ENCODE results near the gene GPC6.

GPC6 gene

DNA sequence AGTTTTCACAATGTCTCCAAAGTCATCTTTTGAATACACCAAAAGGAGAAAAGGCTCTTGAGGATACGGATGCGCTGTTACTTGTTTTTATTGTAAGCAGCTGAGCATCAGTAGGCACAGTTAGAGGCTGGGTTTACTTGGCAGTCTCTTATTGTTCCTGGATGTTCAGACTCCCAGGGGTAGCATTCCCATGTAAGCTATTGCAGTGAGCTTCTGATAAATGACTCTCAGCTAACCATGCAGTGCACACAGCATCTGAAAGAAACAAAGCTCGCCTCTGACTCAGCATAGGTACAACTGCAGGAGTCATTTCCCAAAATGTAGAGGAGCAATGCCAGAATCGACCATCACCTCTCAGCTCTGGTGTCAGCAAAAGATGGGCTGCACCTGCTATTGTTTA is 1168.1 kb downstream of the GPC6 start:
- WGBS (ENCODE audit: extremely low coverage, insufficient coverage, insufficient read length), result no CpG with 5 or more reads among the region's 4 CpGs

DNA sequence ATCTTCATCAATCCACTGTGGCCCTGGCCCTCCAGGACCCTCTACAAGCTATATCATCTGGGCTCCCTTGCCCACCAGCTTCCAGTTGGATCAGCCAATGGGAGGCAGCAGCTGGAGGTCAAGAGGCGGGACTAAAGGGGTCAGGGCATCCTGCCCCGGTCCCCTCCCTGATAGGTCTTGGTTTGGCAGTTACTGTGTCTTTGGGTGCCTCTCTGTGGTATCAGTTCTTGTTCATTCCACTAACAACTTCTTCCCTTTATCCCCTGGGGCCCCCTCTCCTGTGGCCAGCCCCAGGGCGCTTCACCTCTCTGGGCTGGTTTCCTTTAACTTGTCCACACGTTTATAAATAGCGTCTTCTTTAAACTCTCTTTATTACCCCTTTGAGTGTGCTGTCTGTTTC is 1169.3 kb downstream of the GPC6 start:
- H3K4me2 ChIP-seq (ENCODE audit: low read length), result no peak overlapping the region
- H3K27me3 ChIP-seq (ENCODE audit: insufficient read depth, low read length), result no peaks in the 10 kb centered on the region
- no peaks in the 10 kb centered on the region for H3K79me2 ChIP-seq (ENCODE audit: control insufficient read depth, insufficient read depth, low read length, poor library complexity)
- H3K36me3 ChIP-seq (ENCODE audit: control insufficient read depth in 1 of 2, insufficient read depth in 2 of 2, low read length in 2 of 2), result no peaks in the 10 kb centered on the region
- H2BK5ac ChIP-seq (ENCODE audit: low read depth, low read length, poor library complexity), result no peak overlapping the region
- peaks cover 0 to 3% of the 10 kb centered on the region in 2 experiments for H3K4me1 ChIP-seq (ENCODE audit: control insufficient read depth in 1 of 2, insufficient read depth in 2 of 2, low read length in 2 of 2)
- H4K12ac ChIP-seq (ENCODE audit: low read depth, low read length), result no peak overlapping the region
- no peaks in the 10 kb centered on the region for H3K79me1 ChIP-seq (ENCODE audit: low read length)
- no peak overlapping the region for H2AK5ac ChIP-seq (ENCODE audit: low read length)
- no peak overlapping the region for H3K9ac ChIP-seq (ENCODE audit: low read length)
- H3K27ac ChIP-seq (ENCODE audit: low read depth, low read length), result no peak overlapping the region
- no peak overlapping the region for H2BK12ac ChIP-seq (ENCODE audit: low read length)
- H3K14ac ChIP-seq (ENCODE audit: low read length), result no peak overlapping the region
- no peak overlapping the region for H2AFZ ChIP-seq (ENCODE audit: insufficient read depth, low read length, poor library complexity)
- no CpG with 5 or more reads among the region's 5 CpGs for WGBS (ENCODE audit: extremely low coverage, insufficient coverage, insufficient read length)
- no peak overlapping the region for H4K91ac ChIP-seq (ENCODE audit: low read depth, low read length)
- DNase-seq, result no peak
- H3K4ac ChIP-seq (ENCODE audit: low read depth, low read length), result no peak overlapping the region
- no peak overlapping the region for H4K8ac ChIP-seq (ENCODE audit: low read depth, low read length)
- H2BK120ac ChIP-seq (ENCODE audit: insufficient read depth, low read length, poor library complexity), result no peak overlapping the region
- H3K9me3 ChIP-seq (ENCODE audit: insufficient read depth, low read depth, low read length), result no peaks in the 10 kb centered on the region
- no peak overlapping the region for H3K23ac ChIP-seq (ENCODE audit: low read length)
- no peak overlapping the region for H3K4me3 ChIP-seq (ENCODE audit: low read depth, low read length)
- H3K18ac ChIP-seq (ENCODE audit: low read length), result no peak overlapping the region

More for the DNA sequence above, 1168.1 kb downstream of the GPC6 start:
- Histone ChIP-seq H3K79me1 (ENCODE audit: low read length) (no peaks in the 10 kb centered on the region), H3K4ac (ENCODE audit: low read depth, low read length) (no peak overlapping the region), H4K12ac (ENCODE audit: low read depth, low read length) (no peak overlapping the region), H4K91ac (ENCODE audit: low read depth, low read length) (no peak overlapping the region), H2AK5ac (ENCODE audit: low read length) (no peak overlapping the region), H3K27me3 (ENCODE audit: insufficient read depth, low read length) (no peaks in the 10 kb centered on the region), H3K9ac (ENCODE audit: low read length) (no peak overlapping the region), H2AFZ (ENCODE audit: insufficient read depth, low read length, poor library complexity) (no peak overlapping the region), H3K4me3 (ENCODE audit: low read depth, low read length) (no peak overlapping the region), H3K4me1 (ENCODE audit: control insufficient read depth in 1 of 2, insufficient read depth in 2 of 2, low read length in 2 of 2) (peaks cover 0 to 3% of the 10 kb centered on the region in 2 experiments), H3K79me2 (ENCODE audit: control insufficient read depth, insufficient read depth, low read length, poor library complexity) (no peaks in the 10 kb centered on the region), H3K23ac (ENCODE audit: low read length) (no peak overlapping the region), H2BK12ac (ENCODE audit: low read length) (no peak overlapping the region), H4K8ac (ENCODE audit: low read depth, low read length) (no peak overlapping the region), H3K27ac (ENCODE audit: low read depth, low read length) (no peak overlapping the region), H2BK120ac (ENCODE audit: insufficient read depth, low read length, poor library complexity) (no peak overlapping the region), H3K18ac (ENCODE audit: low read length) (no peak overlapping the region), H3K36me3 (ENCODE audit: control insufficient read depth in 1 of 2, insufficient read depth in 2 of 2, low read length in 2 of 2) (no peaks in the 10 kb centered on the region), H3K14ac (ENCODE audit: low read length) (no peak overlapping the region), H3K4me2 (ENCODE audit: low read length) (no peak overlapping the region), H3K9me3 (ENCODE audit: insufficient read depth, low read depth, low read length) (no peaks in the 10 kb centered on the region), H2BK5ac (ENCODE audit: low read depth, low read length, poor library complexity) (no peak overlapping the region)
- DNase-seq, result no peak

DNA sequence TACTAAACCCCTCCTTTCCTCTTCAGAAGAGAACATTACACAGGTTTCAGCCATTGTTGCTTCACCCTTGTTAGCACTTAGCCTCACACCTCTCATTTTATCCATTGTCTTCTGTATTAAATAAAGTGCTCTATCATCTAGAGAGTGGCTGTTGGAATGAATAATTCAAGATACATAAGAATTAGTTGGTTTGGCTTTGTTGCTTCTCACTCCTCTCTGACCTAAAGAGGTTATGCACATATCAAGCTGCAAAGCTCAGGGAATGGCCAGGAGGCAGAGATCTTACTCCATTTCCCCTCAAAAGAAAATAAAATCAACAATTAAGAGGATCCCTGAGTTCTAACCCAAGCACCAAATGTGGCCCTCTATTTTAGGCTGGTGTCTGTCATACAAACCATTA is 1173.2 kb downstream of the GPC6 start:
- Histone ChIP-seq H3K4me1 (ENCODE audit: control insufficient read depth in 1 of 2, insufficient read depth in 2 of 2, low read length in 2 of 2) (peaks cover 0 to 3% of the 10 kb centered on the region in 2 experiments), H3K4ac (ENCODE audit: low read depth, low read length) (no peak overlapping the region), H2BK5ac (ENCODE audit: low read depth, low read length, poor library complexity) (no peak overlapping the region), H2AFZ (ENCODE audit: insufficient read depth, low read length, poor library complexity) (no peak overlapping the region), H3K27ac (ENCODE audit: low read depth, low read length) (no peak overlapping the region), H2BK120ac (ENCODE audit: insufficient read depth, low read length, poor library complexity) (no peak overlapping the region), H3K36me3 (ENCODE audit: control insufficient read depth in 1 of 2, insufficient read depth in 2 of 2, low read length in 2 of 2) (no peaks in the 10 kb centered on the region), H2AK5ac (ENCODE audit: low read length) (no peak overlapping the region), H3K9ac (ENCODE audit: low read length) (no peak overlapping the region), H4K91ac (ENCODE audit: low read depth, low read length) (no peak overlapping the region), H3K79me1 (ENCODE audit: low read length) (no peaks in the 10 kb centered on the region), H3K9me3 (ENCODE audit: insufficient read depth, low read depth, low read length) (no peaks in the 10 kb centered on the region), H3K79me2 (ENCODE audit: control insufficient read depth, insufficient read depth, low read length, poor library complexity) (no peaks in the 10 kb centered on the region), H4K12ac (ENCODE audit: low read depth, low read length) (no peak overlapping the region), H2BK12ac (ENCODE audit: low read length) (no peak overlapping the region), H3K18ac (ENCODE audit: low read length) (no peak overlapping the region), H3K23ac (ENCODE audit: low read length) (no peak overlapping the region), H3K4me3 (ENCODE audit: low read depth, low read length) (no peak overlapping the region), H4K8ac (ENCODE audit: low read depth, low read length) (no peak overlapping the region), H3K4me2 (ENCODE audit: low read length) (no peak overlapping the region), H3K14ac (ENCODE audit: low read length) (no peak overlapping the region), H3K27me3 (ENCODE audit: insufficient read depth, low read length) (no peaks in the 10 kb centered on the region)
- DNase-seq, result no peak

DNA sequence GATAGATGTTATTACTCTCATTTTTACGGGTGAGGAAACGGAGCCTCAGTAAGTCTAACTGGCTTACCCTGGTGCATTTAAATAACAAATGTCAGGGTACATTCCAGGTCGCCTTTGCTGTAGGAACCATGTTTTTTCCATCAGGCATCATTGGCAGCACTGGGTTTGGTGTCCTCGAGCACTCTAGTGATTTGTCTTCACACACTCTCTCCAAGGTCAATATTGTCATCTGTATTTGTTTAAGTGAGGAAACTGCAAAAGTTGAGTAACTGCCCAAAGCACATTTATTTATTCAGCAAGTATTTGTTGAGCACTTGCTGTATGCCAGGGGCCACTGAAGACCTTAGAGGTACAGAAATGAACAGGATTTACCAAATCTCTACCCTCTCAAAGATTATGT is 1174.3 kb downstream of the GPC6 start:
- H4K12ac ChIP-seq (ENCODE audit: low read depth, low read length), result no peak overlapping the region
- no peak overlapping the region for H3K4me2 ChIP-seq (ENCODE audit: low read length)
- no peak overlapping the region for H4K91ac ChIP-seq (ENCODE audit: low read depth, low read length)

More for the DNA sequence above, 1174.3 kb downstream of the GPC6 start:
- no peaks in the 10 kb centered on the region for H3K79me2 ChIP-seq (ENCODE audit: control insufficient read depth, insufficient read depth, low read length, poor library complexity)
- no peak overlapping the region for H3K18ac ChIP-seq (ENCODE audit: low read length)
- no peak for DNase-seq
- H3K79me1 ChIP-seq (ENCODE audit: low read length), result no peaks in the 10 kb centered on the region
- no peak overlapping the region for H2BK5ac ChIP-seq (ENCODE audit: low read depth, low read length, poor library complexity)
- H4K8ac ChIP-seq (ENCODE audit: low read depth, low read length), result no peak overlapping the region
- no peak overlapping the region for H3K4ac ChIP-seq (ENCODE audit: low read depth, low read length)
- WGBS (ENCODE audit: extremely low coverage, insufficient coverage, insufficient read length), result no CpG with 5 or more reads among the region's 4 CpGs
- no peaks in the 10 kb centered on the region for H3K9me3 ChIP-seq (ENCODE audit: insufficient read depth, low read depth, low read length)
- no peak overlapping the region for H3K27ac ChIP-seq (ENCODE audit: low read depth, low read length)
- no peak overlapping the region for H3K9ac ChIP-seq (ENCODE audit: low read length)
- no peak overlapping the region for H2BK12ac ChIP-seq (ENCODE audit: low read length)
- H3K27me3 ChIP-seq (ENCODE audit: insufficient read depth, low read length), result no peaks in the 10 kb centered on the region
- H3K23ac ChIP-seq (ENCODE audit: low read length), result no peak overlapping the region
- H3K36me3 ChIP-seq (ENCODE audit: control insufficient read depth in 1 of 2, insufficient read depth in 2 of 2, low read length in 2 of 2), result no peaks in the 10 kb centered on the region
- H2BK120ac ChIP-seq (ENCODE audit: insufficient read depth, low read length, poor library complexity), result no peak overlapping the region
- no peak overlapping the region for H3K4me3 ChIP-seq (ENCODE audit: low read depth, low read length)
- H3K14ac ChIP-seq (ENCODE audit: low read length), result no peak overlapping the region
- H2AK5ac ChIP-seq (ENCODE audit: low read length), result no peak overlapping the region
- H3K4me1 ChIP-seq (ENCODE audit: control insufficient read depth in 1 of 2, insufficient read depth in 2 of 2, low read length in 2 of 2), result peaks cover 0 to under 1% of the 10 kb centered on the region in 2 experiments
- no peak overlapping the region for H2AFZ ChIP-seq (ENCODE audit: insufficient read depth, low read length, poor library complexity)
